Measurements from ENCODE around the gene PLA2G4F. TPM values are rescaled to one million over a fixed set of nuclear protein-coding genes. Genes with fewer than 3 reads are reported as not detected.

PLA2G4F gene
- total RNA-seq, 1 experiment from 2014 or later: 0.05 TPM

GRCh38 chr15:42138968-42139386 is 17.5 kb downstream of the PLA2G4F start:
- H3K27ac ChIP-seq (ENCODE audit: low read depth, low read length): no peak overlapping the region
- H3K79me2 ChIP-seq (ENCODE audit: insufficient read depth, low read length): no peaks in the 10 kb centered on the region
- no peak overlapping the region for H3K4me2 ChIP-seq (ENCODE audit: low read length)
- H3K9ac ChIP-seq (ENCODE audit: low read length): no peak overlapping the region
- peaks cover 5 to 7% of the 10 kb centered on the region in 2 experiments; a peak in 3 of 4 replicates for H3K4me1 ChIP-seq (ENCODE audit: control insufficient read depth in 1 of 2, insufficient read depth in 2 of 2, low read length in 2 of 2)
- DNase-seq (ENCODE audit: low read depth, low spot score): no peak
- H4K20me1 ChIP-seq (ENCODE audit: insufficient read depth): no peaks in the 10 kb centered on the region
- H2AFZ ChIP-seq (ENCODE audit: low read depth, low read length, poor library complexity, severe bottlenecking): no peak overlapping the region
- intact Hi-C loops (cut with micrococcal nuclease): no loop called here
- no peaks in the 10 kb centered on the region for H3K9me2 ChIP-seq (ENCODE audit: insufficient read depth)
- TF ChIP-seq POLR2AphosphoS5 (IDR thresholded peaks at IDR 0.05; ENCODE audit: low read depth, low read length): no peak
- RAD21 ChIA-PET (ENCODE audit: low non-redundant PET in 1 of 2, low total read pairs in 2 of 2, uncharacterized antibody in 2 of 2, unreplicated experiment in 2 of 2): interaction anchor here in 1 of 2 experiments (1.1 kb wide), 1 partner anchor 511 kb away, joined by 3 read pairs; no protein-coding TSS in a partner anchor
- BruUV-seq (replicated peaks): no TSS peak
- POLR2A ChIA-PET: no interaction called here
- no peaks in the 10 kb centered on the region for H3K9me3 ChIP-seq (ENCODE audit: control insufficient read depth in 1 of 2, insufficient read depth in 1 of 2, low read depth in 1 of 2, low read length in 2 of 2)
- no peak overlapping the region for H3K4me3 ChIP-seq (replicated peaks in 1 of 2; ENCODE audit: low read depth in 1 of 2, low read length in 2 of 2)
- CTCF ChIA-PET: interaction anchor here (1.0 to 5.9 kb wide), 8 partner anchors 11 to 364 kb away, joined by 3 to 47 read pairs (median 3); partner anchors contain the start of gene MAPKBP1
- H3K36me3 ChIP-seq (ENCODE audit: control insufficient read depth in 1 of 2, insufficient read depth in 2 of 2, low read length in 2 of 2): no peaks in the 10 kb centered on the region
- no peaks in the 10 kb centered on the region; the same call in 1 of the 2 replicates for H3K27me3 ChIP-seq (ENCODE audit: insufficient read depth, low read length)
- ATAC-seq: no peak

- Histone ChIP-seq H2AFZ (ENCODE audit: low read depth, low read length, poor library complexity, severe bottlenecking) (no peak overlapping the region), H3K36me3 (ENCODE audit: control insufficient read depth in 1 of 2, insufficient read depth in 2 of 2, low read length in 2 of 2) (no peaks in the 10 kb centered on the region), H3K4me2 (ENCODE audit: low read length) (no peak overlapping the region), H3K9ac (ENCODE audit: low read length) (no peak overlapping the region), H3K4me1 (ENCODE audit: control insufficient read depth in 1 of 2, insufficient read depth in 2 of 2, low read length in 2 of 2) (peaks cover 5 to 8% of the 10 kb centered on the region in 2 experiments; a peak in 3 of 4 replicates), H3K27me3 (ENCODE audit: insufficient read depth, low read length) (no peaks in the 10 kb centered on the region; the same call in 1 of the 2 replicates), H3K79me2 (ENCODE audit: insufficient read depth, low read length) (no peaks in the 10 kb centered on the region), H3K4me3 (replicated peaks in 1 of 2; ENCODE audit: low read depth in 1 of 2, low read length in 2 of 2) (no peak overlapping the region), H3K9me2 (ENCODE audit: insufficient read depth) (no peaks in the 10 kb centered on the region), H3K27ac (ENCODE audit: low read depth, low read length) (no peak overlapping the region), H3K9me3 (ENCODE audit: control insufficient read depth in 1 of 2, insufficient read depth in 1 of 2, low read depth in 1 of 2, low read length in 2 of 2) (no peaks in the 10 kb centered on the region), H4K20me1 (ENCODE audit: insufficient read depth) (no peaks in the 10 kb centered on the region)
- intact Hi-C loops (cut with micrococcal nuclease): no loop called here
- TF ChIP-seq REST (IDR thresholded peaks at IDR 0.05; ENCODE audit: low read depth) (no peak), POLR2AphosphoS5 (IDR thresholded peaks at IDR 0.05; ENCODE audit: low read depth, low read length) (no peak), SP1 (IDR thresholded peaks at IDR 0.05; ENCODE audit: low read depth) (no peak), FOSL1 (IDR thresholded peaks at IDR 0.05; ENCODE audit: low read depth) (no peak), JUND (IDR thresholded peaks at IDR 0.05) (no peak), ZBTB33 (IDR thresholded peaks at IDR 0.05; ENCODE audit: extremely low read depth, insufficient replicate concordance, low read length) (no peak)
- ATAC-seq (no peak), DNase-seq (ENCODE audit: low read depth, low spot score) (no peak)
- CTCF ChIA-PET: interaction anchor here (1.0 to 5.9 kb wide), 10 partner anchors 10 to 365 kb away, joined by 3 to 47 read pairs (median 6); partner anchors contain the start of gene MAPKBP1
- RAD21 ChIA-PET (ENCODE audit: low non-redundant PET in 1 of 2, low total read pairs in 2 of 2, uncharacterized antibody in 2 of 2, unreplicated experiment in 2 of 2): interaction anchor here (0.8 to 1.1 kb wide), 2 partner anchors 149 to 512 kb away, joined by 3 read pairs; no protein-coding TSS in a partner anchor
- BruUV-seq (replicated peaks): no TSS peak
- POLR2A ChIA-PET: no interaction called here
Measured at GRCh38 chr15:42138411-42138810, 18.0 kb downstream of the PLA2G4F start.

Data from HCT116 (cell line).